Neural crest cell (in vitro differentiated cells): ENCODE data around the gene GRAMD1A. TPM values are rescaled to one million over a fixed set of nuclear protein-coding genes. Genes with fewer than 3 reads are reported as not detected.

ENCODE experiments used
- DNase-seq: peaks from one replicate; pipeline ENCODE4 v3.0.0; 2021; ENCODE audit warnings: low read depth, mixed read lengths, low spot score
- H3K27ac Mint-ChIP-seq: one replicate; pipeline ENCODE4 v1.8.0; 2021; ENCODE audit warnings: mild to moderate bottlenecking, mixed read lengths; ENCODE audit not compliant: unreplicated experiment
- H3K27me3 Mint-ChIP-seq: 2 replicates; pipeline ENCODE4 v1.8.0; 2021; ENCODE audit warnings: low read depth, mild to moderate bottlenecking, mixed read lengths
- H3K36me3 Mint-ChIP-seq: 2 replicates; pipeline ENCODE4 v1.8.0; 2021; ENCODE audit warnings: low read depth, mild to moderate bottlenecking, mixed read lengths
- H3K4me1 Mint-ChIP-seq: 2 replicates; pipeline ENCODE4 v1.8.0; 2021; ENCODE audit warnings: mixed read lengths
- H3K4me3 Mint-ChIP-seq: one replicate; pipeline ENCODE4 v1.8.0; 2021; ENCODE audit warnings: mild to moderate bottlenecking, mixed read lengths
- H3K9me3 Mint-ChIP-seq: 2 replicates; pipeline ENCODE4 v1.8.0; 2021; ENCODE audit warnings: mixed read lengths
- total RNA-seq: library from RNA; stranded (reverse); gene quantifications from 2 replicates; pipeline ENCODE4 v1.2.1, GENCODE V29; 2021
- TF ChIP-seq, protein P1 (sequence below): fragments of 200-600 bp; sonication (generic); conservative IDR thresholded peaks from 2 replicates; pipeline ENCODE4 v1.5.0; 2021; ENCODE audit warnings: antibody characterized with exemption, mild to moderate bottlenecking

Gene GRAMD1A
- total RNA-seq, 1 donor from 2014 or later, result 103 TPM

DNA sequence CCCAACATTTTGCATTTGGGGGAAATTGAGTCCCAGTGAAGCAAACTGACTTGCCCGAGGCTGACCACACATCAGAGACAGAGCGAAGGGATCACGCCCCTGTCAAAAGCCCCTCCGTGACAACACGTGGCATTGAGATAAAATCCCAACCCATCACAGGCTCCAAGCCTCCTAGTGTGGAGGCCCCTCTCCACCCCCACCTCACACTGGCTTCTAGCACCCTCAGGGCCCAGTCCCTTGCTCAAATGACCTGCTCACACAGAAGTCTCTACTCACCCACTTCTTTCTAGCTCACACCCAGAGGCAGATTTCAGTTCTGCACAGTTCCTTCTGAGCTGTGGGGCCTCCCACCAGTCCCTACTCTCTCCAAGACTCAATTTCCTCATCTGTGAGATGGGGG, 51.7 kb downstream of the GRAMD1A start:
- Mint-ChIP-seq H3K27ac (no peak overlapping the region), H3K4me1 (peaks cover 9% of the 10 kb centered on the region), H3K9me3 (no peaks in the 10 kb centered on the region), H3K4me3 (no peak overlapping the region), H3K27me3 (peaks cover 17% of the 10 kb centered on the region), H3K36me3 (no peaks in the 10 kb centered on the region)
- DNase-seq, result no peak
- TF ChIP-seq, protein P1, sequence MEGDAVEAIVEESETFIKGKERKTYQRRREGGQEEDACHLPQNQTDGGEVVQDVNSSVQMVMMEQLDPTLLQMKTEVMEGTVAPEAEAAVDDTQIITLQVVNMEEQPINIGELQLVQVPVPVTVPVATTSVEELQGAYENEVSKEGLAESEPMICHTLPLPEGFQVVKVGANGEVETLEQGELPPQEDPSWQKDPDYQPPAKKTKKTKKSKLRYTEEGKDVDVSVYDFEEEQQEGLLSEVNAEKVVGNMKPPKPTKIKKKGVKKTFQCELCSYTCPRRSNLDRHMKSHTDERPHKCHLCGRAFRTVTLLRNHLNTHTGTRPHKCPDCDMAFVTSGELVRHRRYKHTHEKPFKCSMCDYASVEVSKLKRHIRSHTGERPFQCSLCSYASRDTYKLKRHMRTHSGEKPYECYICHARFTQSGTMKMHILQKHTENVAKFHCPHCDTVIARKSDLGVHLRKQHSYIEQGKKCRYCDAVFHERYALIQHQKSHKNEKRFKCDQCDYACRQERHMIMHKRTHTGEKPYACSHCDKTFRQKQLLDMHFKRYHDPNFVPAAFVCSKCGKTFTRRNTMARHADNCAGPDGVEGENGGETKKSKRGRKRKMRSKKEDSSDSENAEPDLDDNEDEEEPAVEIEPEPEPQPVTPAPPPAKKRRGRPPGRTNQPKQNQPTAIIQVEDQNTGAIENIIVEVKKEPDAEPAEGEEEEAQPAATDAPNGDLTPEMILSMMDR, result no peak

DNA sequence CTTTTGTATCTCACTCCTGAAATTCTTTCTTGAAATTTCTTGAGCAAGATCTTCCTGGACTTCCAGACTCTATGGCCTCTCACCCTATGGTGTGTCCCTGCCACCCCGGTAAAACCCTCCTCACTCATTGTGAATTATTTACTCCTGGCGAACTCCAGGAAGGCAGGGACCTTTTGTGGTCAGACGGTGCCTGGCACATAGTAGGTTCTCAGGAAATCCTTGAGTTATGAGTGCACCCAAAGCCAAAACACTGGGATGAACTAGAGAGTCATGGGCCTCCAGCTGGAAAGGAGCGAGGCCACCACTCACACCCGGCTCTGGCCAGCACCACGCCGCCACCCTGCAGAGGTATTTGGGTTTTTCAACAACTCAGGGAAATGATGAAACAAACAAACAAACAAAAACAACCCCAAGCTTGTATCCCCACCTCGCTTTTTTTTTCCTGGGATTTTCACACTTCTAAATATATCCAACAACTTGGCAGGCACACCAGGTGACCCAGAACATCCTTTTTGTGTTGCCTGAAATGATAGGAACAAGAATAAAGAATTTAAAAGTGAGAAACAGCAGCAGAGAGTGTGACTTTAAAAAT, 52.6 kb downstream of the GRAMD1A start:
- H3K36me3 Mint-ChIP-seq, result no peaks in the 10 kb centered on the region
- no peaks in the 10 kb centered on the region for H3K9me3 Mint-ChIP-seq
- H3K4me3 Mint-ChIP-seq, result no peak overlapping the region
- H3K27ac Mint-ChIP-seq, result peak overlapping the region; percentile 19
- peaks cover 19% of the 10 kb centered on the region for H3K27me3 Mint-ChIP-seq
- TF ChIP-seq, protein P1, result no peak
- H3K4me1 Mint-ChIP-seq, result peaks cover 9% of the 10 kb centered on the region
- DNase-seq, result no peak

DNA sequence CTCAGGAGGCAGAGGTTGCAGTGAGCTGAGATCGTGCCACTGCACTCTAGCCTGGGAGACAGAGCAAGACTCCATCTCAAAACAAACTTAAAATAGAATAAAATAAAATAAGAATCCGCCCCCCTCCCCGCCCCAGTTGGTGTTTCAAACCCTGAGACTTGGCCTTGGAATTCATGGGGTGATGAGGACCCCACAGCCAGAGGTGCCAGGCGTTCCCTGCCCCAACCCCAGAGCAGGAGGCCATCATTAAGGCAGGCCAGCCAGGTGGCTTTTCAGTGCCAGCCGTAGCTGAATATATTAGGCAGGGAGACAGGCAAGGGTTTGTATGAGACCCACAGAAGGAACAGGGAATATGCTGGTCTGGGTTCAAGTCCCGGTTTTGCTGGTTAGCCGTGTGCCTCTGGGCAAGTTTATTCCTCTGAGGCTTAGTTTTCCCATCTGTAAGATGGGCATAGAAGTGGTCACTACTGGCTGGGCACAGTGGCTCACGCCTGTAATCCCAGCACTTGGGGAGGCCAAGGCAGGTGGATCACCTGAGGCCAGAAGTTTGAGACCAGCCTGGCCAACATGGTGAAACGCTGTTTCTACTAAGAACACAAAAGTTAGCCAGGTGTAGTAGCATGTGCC, 53.7 kb downstream of the GRAMD1A start:
- no peak for DNase-seq
- TF ChIP-seq, protein P1, result no peak
- Mint-ChIP-seq H3K36me3 (no peaks in the 10 kb centered on the region), H3K27me3 (peaks cover 19% of the 10 kb centered on the region), H3K9me3 (no peaks in the 10 kb centered on the region), H3K27ac (no peak overlapping the region), H3K4me3 (no peak overlapping the region), H3K4me1 (peaks cover 5% of the 10 kb centered on the region)

DNA sequence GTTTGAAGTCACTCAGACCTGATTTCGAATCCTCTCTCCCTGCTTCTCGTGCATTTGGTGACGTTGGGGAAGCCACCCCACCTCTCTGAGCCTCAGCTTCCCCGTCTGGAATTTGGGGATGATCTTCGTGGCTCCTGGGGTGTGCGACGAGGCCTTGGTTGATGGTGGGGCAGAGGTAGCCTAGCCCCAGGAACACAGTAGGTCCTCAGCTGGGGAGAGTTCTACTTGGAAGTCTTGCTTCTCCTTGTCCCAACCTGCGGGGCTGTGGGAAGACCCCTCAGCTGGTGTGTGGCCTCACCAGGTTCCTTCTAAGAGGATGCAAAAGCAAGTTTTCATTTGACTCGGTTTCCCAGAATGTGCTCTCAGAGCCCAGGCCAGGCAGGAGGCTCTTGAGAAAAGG, 54.5 kb downstream of the GRAMD1A start:
- Mint-ChIP-seq H3K36me3 (no peaks in the 10 kb centered on the region), H3K27me3 (peaks cover 19% of the 10 kb centered on the region), H3K27ac (no peak overlapping the region), H3K4me3 (no peak overlapping the region), H3K9me3 (no peaks in the 10 kb centered on the region), H3K4me1 (no peaks in the 10 kb centered on the region)
- DNase-seq, result no peak
- TF ChIP-seq, protein P1, result no peak

DNA sequence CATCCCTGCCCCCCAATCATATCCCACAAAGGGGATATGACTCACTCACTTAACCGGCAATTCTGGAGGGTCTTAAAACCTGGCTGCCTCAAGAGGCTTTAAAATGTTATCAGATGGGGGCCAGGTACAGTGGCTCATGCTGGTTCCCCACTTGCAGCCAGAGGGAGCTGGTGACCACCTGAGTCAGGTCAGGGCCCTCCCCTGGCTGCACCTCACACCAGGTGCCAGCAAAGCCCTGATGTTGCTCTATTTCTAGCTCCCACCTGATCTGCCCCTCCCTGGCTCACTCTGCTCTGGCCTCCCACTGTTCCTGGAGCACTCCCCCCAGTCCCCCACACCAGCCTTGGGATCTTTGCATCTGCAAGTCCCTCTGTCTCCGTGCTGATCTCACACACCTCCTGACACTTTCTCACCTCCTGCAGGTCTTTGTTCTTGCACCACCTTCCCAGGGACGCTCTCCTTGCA, 55.6 kb downstream of the GRAMD1A start:
- H3K9me3 Mint-ChIP-seq, result no peaks in the 10 kb centered on the region

More for the DNA sequence above, 55.6 kb downstream of the GRAMD1A start:
- Mint-ChIP-seq H3K27ac (no peak overlapping the region), H3K36me3 (no peaks in the 10 kb centered on the region), H3K4me1 (no peaks in the 10 kb centered on the region), H3K4me3 (no peak overlapping the region), H3K27me3 (peaks cover 19% of the 10 kb centered on the region)
- TF ChIP-seq, protein P1, result no peak
- DNase-seq, result no peak
